Measurements from ENCODE around the gene RAB40B. TPM values are rescaled to one million over a fixed set of nuclear protein-coding genes. Genes with fewer than 3 reads are reported as not detected.
"Not testable (repeated sequence)": the region's sequence is repeated elsewhere in the genome, so short reads cannot be mapped to it uniquely, and the experiment has no call there.

The RAB40B gene, protein sequence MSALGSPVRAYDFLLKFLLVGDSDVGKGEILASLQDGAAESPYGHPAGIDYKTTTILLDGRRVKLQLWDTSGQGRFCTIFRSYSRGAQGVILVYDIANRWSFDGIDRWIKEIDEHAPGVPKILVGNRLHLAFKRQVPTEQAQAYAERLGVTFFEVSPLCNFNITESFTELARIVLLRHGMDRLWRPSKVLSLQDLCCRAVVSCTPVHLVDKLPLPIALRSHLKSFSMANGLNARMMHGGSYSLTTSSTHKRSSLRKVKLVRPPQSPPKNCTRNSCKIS
- total RNA-seq, result 10 to 100 TPM; 12.8 to 16.7 TPM
- long read RNA-seq, transcript RAB40B-206 (6 exons, 3,859 nt), result major isoform, 6 of 8 reads
- long read RNA-seq, partial matches to known transcripts, result 0 of 8 reads
- long read RNA-seq, other reads (novel, unspliced or antisense), result 1 of 8 reads

DNA sequence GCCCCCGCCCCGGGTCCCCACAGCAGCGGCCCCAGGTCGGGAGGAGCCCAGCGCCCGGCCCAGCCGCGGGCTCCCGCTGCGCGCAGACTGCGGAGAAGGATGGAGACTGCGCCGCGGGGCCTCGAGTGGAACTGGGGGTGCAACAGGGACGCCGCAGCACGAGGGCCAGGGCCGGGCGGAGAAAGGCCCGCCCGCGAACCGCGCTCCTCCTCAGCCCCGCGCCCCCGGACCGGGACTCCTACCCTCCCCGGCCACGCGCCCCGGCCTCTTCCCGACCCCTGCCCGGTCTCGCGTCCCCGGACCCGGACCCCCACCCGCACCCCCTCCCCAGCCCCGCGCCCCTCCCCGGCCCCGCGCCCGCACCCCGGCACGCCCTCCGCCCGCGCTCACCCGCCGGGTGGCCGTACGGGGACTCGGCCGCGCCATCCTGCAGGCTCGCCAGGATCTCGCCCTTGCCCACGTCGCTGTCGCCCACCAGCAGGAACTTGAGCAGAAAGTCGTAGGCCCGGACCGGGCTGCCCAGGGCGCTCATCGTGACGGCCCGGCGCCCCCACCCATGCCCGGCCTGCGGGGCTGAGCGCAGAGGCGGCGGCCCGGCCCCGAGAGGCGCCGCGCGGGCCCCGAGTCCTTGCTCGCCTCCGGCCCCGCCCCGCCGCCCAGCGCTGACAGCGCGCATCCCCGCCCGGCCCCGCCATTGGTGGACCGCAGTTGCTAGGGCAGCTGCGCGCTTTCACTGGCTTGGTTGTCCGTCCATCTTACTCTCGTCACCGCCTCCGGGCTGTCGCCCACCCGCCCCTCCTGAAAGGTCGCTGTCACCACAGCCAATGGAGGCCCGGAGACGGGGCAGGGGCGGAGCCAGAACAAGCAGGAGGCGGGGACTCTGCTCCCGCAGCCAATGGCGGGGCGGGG is at the start of gene RAB40B:
RAB40B (minus strand) TSS at position 634 of the 909 bp plus-strand sequence; CDS start at position 532, 102 bp downstream.
- DNase-seq, result peak; percentile 99
- ATAC-seq, result peak; percentile 98 to 99
- intact Hi-C loops (cut with DNase I), result no loop called here

DNA sequence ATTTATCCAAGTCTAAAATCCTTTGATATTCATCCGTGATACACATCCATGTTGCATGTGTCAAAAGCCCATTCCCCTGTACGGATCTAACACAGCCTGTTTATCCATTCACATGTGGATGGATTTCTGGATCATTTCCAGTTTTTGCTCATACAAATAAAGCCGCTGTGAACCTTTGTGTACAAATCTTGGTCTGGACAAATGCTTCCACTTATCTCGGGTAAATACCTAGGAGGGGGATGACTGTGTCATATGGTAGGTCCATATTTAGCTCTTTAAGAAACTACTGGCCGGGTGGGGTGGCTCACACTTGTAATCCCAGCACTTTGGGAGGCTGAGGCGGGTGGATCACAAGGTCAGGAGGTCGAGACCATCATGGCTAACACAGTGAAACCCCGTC is 47.0 kb upstream of the RAB40B start:
- intact Hi-C loops (cut with DNase I), result no loop called here
- ATAC-seq (no peak), DNase-seq (no peak)

DNA sequence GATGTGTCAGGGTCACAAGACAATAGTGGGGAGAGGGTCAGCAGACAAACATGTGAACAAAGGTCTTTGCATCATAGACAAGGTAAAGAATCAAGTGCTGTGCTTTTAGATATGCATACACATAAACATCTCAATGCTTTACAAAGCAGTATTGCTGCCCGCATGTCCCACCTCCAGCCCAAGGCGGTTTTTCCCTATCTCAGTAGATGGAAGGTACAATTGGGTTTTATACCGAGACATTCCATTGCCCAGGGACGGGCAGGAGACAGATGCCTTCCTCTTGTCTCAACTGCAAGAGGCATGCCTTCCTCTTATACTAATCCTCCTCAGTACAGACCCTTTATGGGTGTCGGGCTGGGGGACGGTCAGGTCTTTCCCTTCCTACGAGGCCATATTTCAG is 46.2 kb upstream of the RAB40B start:
- ATAC-seq; intact Hi-C loops (cut with DNase I): not testable (repeated sequence)

DNA sequence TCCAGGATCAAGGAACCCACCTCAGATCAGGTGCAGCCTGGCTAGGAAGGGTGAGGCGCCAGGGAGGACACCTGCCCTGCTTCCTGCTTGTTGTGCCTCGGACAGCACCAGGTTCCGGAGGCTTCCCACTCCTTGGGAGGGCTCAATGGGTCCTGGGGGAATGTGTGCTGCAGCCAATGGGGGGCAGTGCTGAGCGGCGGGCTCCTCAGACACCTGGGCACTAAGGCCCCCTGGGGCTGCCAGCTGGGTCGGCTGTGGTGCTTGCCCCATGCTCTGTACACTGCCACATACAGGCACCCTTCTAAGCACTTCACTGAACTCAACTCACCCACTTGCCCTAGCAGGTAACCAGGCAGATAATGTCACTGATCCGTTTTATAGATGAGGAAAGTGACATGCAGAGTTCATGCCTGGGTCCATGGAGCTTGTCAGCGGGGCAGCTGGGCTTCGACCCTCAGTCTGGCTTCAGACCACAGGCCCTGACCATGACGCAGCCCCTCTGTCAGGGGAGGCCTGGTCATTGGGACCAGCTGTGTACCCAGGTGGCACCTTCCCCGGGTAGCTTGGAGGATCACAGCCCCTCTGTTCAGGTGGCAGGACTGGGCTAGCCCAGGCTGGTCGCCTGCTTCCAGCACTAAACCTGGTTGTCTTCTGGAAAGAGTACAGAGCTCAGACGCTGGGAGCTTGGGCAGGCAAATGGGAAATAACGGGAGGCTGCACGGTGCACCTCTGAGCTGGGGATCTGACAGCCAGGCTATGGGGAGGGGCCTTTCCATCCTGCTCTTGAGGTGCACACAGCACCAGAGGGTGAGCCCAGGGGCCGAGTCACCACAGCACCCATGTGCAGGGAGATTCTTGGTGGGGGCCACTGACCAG is 45.1 kb upstream of the RAB40B start:
- ATAC-seq, result peak in 1 of 2 donors; percentile 15
- intact Hi-C loops (cut with DNase I), result no loop called here
- no peak for DNase-seq

More for the DNA sequence above, 46.2 kb upstream of the RAB40B start:
- DNase-seq, result not testable (repeated sequence)

DNA sequence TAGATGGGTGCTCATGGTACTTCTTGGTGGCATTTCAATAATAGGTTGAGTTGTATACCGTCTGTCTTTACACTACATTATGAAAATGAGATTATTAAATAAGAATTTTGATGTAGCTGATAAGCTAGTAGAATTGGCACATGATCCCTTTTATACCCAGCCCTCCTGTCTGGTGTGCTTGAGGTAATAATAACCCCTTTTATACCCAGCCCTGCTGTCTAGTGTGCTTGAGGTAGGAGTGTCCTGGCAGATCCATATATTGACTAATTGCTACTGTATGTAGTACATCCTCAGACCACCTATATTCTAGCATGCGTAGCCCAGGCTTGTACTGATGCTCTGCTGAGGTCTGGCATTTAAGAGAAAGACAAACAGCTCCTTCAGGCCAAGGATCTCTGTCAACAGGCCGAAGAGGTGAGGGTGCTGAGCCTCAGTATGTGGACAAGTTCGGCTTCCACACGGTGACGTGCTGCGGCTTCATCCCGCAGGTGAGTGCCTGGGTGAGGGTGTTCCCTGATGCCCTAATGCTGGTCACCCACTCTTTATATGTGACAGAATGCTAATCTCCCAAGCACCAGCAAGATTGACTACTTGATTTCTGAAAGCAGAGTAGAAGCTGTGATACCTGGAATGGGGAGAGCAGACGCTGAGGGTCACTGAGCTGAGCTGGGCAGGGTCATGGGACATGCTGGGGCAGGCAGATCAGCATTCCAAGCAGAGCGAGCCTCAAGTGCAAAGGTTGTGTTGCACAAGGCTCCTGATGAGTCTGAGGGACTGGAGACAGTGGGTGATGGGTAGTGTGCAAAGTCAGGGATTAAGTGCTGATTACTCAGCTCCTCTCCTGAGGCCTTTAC is 42.6 kb upstream of the RAB40B start:
- DNase-seq (no peak), ATAC-seq (no peak)
- intact Hi-C loops (cut with DNase I), result no loop called here

DNA sequence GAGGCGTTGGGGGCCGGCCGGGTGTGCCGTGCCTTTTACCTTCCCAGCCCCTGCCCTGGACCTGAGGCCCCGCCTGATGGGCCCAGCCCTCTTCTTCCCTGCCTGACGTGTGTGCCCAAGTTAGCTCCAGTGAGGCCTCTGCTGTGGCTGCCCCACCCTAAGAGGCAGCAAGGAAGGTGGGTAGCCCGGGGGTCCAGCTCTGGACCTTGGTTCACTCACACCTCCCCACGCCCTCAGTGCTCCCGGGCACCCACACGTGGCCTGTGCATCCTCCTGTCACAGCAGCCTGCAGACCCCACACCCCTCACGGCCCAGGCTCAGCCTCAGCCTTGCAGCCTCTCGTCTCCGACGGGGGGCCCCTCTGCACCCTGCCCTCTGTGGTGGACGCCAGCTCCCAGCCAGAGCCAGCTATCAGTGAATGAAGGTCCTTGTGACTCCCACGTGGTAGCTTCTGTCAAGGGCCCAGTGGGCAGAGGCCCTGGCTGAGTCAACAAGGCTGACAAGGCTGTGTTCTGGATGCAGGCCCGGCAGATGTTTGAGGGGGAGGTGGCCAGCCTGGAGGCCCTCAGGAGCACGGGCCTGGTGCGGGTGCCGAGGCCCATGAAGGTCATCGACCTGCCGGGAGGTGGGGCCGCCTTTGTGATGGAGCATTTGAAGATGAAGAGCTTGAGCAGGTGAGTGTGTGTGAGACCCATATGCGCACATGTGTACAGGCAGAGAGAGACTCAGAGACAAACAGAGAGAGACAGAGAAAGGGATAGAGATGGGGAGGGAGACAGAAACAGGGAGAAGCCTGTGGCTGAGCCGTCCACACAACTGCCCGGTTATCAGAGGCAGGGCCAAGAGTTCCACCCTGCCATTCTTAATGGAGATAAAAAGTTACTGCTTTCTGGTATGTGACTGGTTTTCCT is 39.7 kb upstream of the RAB40B start:
- peak; percentile 77 to 84 for ATAC-seq
- intact Hi-C loops (cut with DNase I), result no loop called here
- peak; percentile 77 for DNase-seq

DNA sequence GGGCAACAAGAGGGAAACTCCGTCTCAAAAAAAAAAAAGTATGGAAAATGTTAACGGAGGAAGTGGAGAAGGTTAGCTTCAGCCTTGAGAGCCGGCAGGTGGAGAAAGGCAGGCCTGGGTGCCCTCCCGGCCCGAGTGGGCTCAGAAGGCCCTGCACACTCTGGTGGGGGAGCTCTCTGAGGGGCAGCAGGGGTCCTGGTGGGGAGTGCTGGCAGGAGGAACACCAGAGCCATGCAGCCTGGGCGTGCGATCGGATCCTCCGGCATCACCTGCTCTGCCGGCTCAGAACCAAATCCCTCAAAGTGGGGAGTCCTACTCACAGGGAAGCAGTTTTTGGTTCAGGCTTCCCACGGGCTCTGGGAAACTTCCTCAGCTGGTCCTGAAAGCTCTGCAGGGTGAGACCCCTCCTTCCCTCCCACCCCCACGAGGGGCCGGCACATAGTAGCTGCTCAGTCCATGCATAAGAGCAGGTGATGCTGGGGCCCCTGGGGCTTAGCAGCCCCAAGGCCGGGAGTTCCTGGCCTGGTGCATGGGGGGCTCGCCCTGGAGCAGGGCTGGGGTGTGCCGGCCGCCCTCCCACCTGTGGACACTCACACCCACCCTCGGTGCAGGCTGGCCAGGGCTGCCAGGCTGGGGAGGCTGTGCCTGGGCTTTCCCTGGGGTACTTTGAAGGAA is 38.1 kb upstream of the RAB40B start:
- no peak for DNase-seq
- ATAC-seq, result no peak
- intact Hi-C loops (cut with DNase I), result no loop called here

DNA sequence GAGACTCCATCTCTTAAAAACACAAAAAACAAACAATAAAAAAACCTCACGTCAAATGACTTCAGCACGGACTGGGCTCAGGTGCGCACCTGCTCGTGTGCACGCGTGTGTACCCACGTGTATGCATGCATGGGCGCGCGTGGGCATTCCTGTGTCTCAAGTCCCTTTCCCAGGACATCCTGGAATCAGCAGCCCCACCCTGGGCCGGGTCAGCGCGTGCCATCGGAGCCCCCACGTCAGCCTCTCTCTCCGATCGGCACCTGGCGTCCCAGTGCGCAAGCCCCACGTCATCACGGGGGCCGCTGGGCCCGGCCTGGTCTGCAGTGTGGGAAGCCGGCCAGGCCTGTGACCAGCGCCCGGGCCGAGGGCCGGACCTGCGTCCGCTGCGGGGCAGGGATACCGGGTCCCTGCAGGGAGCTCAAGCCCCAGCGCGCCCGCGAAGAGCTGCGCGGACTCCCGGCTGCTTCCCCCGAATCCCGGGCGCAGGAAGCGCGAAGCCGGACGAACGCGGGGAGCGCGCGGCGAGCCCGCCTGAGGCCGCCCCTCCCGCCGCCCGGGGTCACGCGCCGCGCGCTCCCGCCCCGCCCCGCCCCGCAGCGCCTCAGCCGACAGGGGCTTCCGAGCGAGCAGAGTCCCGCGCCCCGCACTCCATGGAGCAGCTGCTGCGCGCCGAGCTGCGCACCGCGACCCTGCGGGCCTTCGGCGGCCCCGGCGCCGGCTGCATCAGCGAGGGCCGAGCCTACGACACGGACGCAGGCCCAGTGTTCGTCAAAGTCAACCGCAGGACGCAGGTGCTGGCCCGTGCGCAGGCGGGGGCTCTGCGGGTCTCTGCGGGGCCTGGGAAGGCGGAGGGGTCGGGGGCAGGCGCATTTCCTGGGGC is 36.7 kb upstream of the RAB40B start, which contains the start of gene FN3K:
FN3K (plus strand) TSS at position 629 of the 880 bp plus-strand sequence; CDS start at position 651, 22 bp downstream.
- peak; percentile 81 to 82 for ATAC-seq
- intact Hi-C loops (cut with DNase I), result no loop called here
- DNase-seq, result peak; percentile 79

DNA sequence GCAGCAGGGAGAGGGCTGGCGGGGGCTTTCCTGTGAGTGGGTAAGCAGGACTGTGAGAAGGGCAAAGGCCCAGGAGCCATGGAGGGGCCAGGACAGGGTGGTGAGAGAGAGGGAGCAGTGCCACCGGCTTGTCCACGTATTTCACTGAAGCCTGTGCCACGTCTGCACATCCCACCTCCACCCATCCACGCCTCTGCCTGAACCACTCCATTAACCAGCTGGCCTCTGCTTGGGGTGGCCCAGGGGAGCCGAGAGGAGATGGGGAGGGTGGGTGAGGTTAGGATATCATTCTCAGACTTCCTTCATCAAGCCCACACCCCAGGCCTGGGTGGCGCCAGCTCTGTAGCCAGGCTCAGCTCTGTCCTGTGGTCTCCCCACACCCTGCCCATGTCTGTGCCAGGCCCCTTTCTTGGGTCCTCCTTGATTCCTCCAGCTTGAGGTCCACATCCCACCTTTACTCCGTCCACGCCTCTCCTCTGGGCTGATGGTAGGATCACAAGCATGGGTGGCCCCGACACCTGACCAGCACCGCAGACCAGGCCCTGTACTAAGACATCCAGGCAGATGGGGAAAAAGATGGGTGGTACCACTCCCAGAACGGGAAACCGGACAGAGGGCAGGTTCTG is 33.7 kb upstream of the RAB40B start:
- intact Hi-C loops (cut with DNase I), result no loop called here
- ATAC-seq (no peak), DNase-seq (no peak)

DNA sequence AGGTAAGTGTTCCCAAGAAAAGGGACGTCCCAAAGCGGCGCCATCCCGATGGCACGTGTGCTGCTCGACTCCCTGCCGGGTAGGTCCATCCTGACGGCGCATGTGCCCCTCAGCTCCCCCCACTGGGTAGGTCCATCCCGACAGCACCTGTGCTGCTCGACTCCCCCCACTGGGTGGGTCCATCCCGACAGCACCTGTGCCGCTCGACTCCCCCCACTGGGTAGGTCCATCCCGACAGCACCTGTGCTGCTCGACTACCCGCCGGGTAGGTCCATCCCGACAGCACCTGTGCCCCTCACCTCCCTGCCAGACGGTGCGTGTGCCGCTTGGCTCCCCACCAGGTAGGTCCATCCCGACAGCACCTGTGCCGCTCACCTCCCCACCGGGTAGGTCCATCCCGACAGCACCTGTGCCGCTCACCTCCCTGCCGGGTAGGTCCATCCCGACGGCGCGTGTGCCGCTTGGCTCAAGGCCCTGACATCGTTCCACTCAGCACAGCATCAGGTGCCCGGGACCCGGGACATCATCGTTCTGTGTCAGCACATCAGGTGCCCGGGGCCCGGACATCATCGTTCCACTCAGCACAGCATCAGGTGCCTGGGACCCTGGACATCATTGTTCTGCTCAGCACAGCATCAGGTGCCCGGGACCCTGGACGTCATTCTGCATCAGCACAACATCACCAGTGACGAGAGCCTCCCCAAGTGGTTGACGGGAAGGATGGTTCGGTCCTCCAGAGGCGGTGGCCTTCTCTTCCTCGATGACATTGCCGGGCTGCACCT is 31.2 kb upstream of the RAB40B start:
- ATAC-seq, result peak in 1 of 2 donors; percentile 13
- intact Hi-C loops (cut with DNase I), result no loop called here

DNA sequence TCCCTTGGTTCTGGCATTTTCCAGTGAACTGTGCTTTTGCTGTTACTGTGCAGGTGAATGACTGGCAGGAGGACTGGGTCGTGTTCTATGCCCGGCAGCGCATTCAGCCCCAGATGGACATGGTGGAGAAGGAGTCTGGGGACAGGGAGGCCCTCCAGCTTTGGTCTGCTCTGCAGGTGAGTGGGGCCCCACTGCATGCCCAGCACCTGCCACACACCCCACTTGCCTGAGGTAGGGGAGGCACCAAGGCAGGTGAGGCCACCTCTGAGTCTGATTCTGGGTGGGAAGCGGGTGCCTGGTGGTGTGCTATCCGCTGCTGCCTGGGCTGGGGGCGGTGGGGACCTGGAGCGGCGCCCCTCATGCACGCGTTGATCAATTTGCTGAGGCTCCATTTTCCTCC is 27.9 kb upstream of the RAB40B start:
- intact Hi-C loops (cut with DNase I), result no loop called here
- DNase-seq (no peak), ATAC-seq (no peak)

More for the DNA sequence above, 31.2 kb upstream of the RAB40B start:
- DNase-seq, result no peak

DNA sequence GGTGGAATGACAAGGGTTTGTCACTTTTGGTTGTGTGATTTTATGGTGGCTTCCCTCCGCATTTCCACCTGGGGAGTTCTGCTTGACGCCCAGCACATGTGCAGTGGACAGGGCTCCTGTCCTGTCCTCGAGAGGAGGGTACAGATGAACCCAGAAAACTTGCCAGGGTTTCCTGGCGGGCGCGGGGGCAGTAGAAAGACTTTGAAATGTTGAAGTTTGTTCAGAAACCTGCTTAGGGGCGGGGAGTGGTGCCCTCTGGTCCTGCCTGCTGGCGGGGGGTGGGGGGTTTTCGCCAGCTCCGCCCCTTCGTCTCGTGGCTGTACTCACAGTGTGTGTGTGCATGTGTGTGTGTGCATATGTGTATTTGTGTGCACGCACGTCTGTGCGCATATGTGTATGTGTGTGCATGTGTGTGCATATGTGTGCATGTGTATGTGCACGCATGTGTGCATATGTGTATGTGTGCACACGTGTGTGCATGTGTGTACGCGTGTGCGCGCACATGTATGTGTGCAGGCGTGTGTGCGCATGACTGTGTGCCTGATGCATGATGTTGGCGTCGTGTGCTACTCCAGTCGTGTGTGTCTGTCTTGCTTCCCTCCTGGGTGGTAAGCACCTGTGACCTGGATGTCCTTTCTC is 24.8 kb upstream of the RAB40B start:
- intact Hi-C loops (cut with DNase I), result no loop called here
- DNase-seq (no peak), ATAC-seq (no peak)

DNA sequence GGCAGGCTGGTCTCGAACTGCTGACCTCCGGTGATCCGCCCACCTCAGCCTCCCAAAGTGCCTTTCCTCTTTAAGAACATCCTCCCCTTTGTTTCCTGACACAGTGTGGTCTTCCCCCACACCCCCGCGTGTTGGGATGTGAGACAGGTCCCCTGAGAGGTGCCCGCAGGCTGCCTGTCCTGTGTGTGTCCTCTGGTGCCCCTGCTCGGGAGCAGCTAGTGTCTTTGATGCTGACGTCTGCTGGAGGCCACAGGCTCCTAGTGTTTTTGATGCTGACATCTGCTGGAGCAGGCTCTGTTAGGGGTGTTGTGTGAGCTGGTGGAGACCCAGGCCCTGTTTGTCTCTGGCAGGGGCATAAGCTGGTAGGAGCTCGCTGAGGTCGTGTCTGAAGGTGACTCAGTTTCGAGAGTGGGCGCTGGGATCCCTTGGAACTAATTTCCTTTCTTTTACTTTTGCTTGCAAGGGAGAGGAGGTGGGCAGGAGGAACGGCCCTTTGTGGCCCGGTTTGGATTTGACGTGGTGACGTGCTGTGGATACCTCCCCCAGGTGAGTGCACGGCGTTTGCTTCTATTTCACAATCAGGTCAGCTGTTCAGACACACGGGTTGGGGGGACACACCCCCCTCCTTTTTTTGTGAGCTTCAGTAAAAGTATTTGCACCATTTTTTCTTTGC is 24.0 kb upstream of the RAB40B start:
- intact Hi-C loops (cut with DNase I), result no loop called here
- ATAC-seq (no peak), DNase-seq (no peak)

All from left cardiac atrium (tissue), 4 donors.